A673 (cell line): ENCODE measurements around the gene KMT5C. TPM values are rescaled to one million over a fixed set of nuclear protein-coding genes. Genes with fewer than 3 reads are reported as not detected.

ENCODE experiments used
- BruUV-seq: library from RNA; stranded (reverse); fragments of 400-500 nt; replicated peaks from 2 replicates; lab custom pipeline; 2021; lab: Mats Ljungman, UMichigan
- CTCF ChIA-PET: fragments of 300-600 bp; sonication (Branson Sonifier 250); formaldehyde crosslinking; loops from one replicate; lab custom pipeline; 2022; ENCODE audit warnings: antibody characterized with exemption; lab: Charles Lee
- POLR2A ChIA-PET: fragments of 300-600 bp; sonication (Branson Sonifier 250); formaldehyde crosslinking; loops from one replicate; lab custom pipeline; 2022; ENCODE audit warnings: antibody characterized with exemption; ENCODE audit not compliant: low non-redundant PET; lab: Charles Lee
- DNase-seq: peaks from one replicate; pipeline ENCODE4 v3.0.0-alpha.2; 2015; ENCODE audit warnings: low spot score
- H3K27ac ChIP-seq: fragments of 200-600 bp; sonication (generic); 2 replicates; pipeline ENCODE4 v1.5.1; 2016; ENCODE audit warnings: mixed run types, low read depth, mild to moderate bottlenecking, mixed read lengths, antibody characterized with exemption, low read length; ENCODE audit not compliant: poor library complexity, severe bottlenecking
- H3K27me3 ChIP-seq: fragments of 200-600 bp; sonication (generic); replicated peaks from 2 replicates; pipeline ENCODE4 v1.6.1; 2017; ENCODE audit warnings: mixed run types, low read depth, mild to moderate bottlenecking, mixed read lengths, antibody characterized with exemption, low read length; ENCODE audit not compliant: insufficient read depth, poor library complexity
- H3K36me3 ChIP-seq: fragments of 200-600 bp; sonication (generic); 2 replicates; pipeline ENCODE4 v1.6.1; 2016; ENCODE audit warnings: mixed run types, mild to moderate bottlenecking, mixed read lengths, antibody characterized with exemption, low read length; ENCODE audit not compliant: insufficient read depth, poor library complexity, severe bottlenecking
- H3K4me1 ChIP-seq: fragments of 200-600 bp; sonication (generic); 2 replicates; pipeline ENCODE4 v1.6.1; 2017; ENCODE audit warnings: mixed run types, mild to moderate bottlenecking, mixed read lengths, antibody characterized with exemption, low read length; ENCODE audit not compliant: insufficient read depth, poor library complexity, severe bottlenecking
- H3K4me3 ChIP-seq: fragments of 200-600 bp; sonication (generic); 2 replicates; pipeline ENCODE4 v1.5.1; 2016; ENCODE audit warnings: low read depth, mixed run types, mild to moderate bottlenecking, mixed read lengths, low read length; ENCODE audit not compliant: poor library complexity, severe bottlenecking
- H3K9me3 ChIP-seq: fragments of 200-600 bp; sonication (generic); 2 replicates; pipeline ENCODE4 v1.6.1; 2016; ENCODE audit warnings: mixed run types, low read depth, mild to moderate bottlenecking, mixed read lengths, antibody characterized with exemption, low read length; ENCODE audit not compliant: poor library complexity, severe bottlenecking
- CTCF ChIP-seq: fragments of 300-800, 200-600 bp; sonication (generic); conservative IDR thresholded peaks from 2 replicates; pipeline ENCODE4 v1.5.1; 2017; ENCODE audit warnings: low read depth, mild to moderate bottlenecking, antibody characterized with exemption, low read length, moderate library complexity, mixed read lengths
- EZH2 ChIP-seq: fragments of 200-600 bp; sonication (generic); IDR thresholded peaks from 2 replicates; pipeline ENCODE4 v1.6.1; 2017; ENCODE audit warnings: borderline replicate concordance, low read depth, mild to moderate bottlenecking, mixed read lengths, antibody characterized with exemption, low read length; ENCODE audit not compliant: poor library complexity, severe bottlenecking
- intact Hi-C: fragments of 100-400 bp; cut with micrococcal nuclease; formaldehyde crosslinking; loops from one replicate; pipeline ENCODE4 v1.10.0; 2022; ENCODE audit not compliant: unreplicated experiment
- total RNA-seq: library from RNA; stranded (reverse); gene quantifications from 2 replicates; pipeline ENCODE4 v1.2.3, GENCODE V29; 2021

The KMT5C gene
- total RNA-seq, 1 experiment from 2014 or later, result 19.7 TPM

DNA sequence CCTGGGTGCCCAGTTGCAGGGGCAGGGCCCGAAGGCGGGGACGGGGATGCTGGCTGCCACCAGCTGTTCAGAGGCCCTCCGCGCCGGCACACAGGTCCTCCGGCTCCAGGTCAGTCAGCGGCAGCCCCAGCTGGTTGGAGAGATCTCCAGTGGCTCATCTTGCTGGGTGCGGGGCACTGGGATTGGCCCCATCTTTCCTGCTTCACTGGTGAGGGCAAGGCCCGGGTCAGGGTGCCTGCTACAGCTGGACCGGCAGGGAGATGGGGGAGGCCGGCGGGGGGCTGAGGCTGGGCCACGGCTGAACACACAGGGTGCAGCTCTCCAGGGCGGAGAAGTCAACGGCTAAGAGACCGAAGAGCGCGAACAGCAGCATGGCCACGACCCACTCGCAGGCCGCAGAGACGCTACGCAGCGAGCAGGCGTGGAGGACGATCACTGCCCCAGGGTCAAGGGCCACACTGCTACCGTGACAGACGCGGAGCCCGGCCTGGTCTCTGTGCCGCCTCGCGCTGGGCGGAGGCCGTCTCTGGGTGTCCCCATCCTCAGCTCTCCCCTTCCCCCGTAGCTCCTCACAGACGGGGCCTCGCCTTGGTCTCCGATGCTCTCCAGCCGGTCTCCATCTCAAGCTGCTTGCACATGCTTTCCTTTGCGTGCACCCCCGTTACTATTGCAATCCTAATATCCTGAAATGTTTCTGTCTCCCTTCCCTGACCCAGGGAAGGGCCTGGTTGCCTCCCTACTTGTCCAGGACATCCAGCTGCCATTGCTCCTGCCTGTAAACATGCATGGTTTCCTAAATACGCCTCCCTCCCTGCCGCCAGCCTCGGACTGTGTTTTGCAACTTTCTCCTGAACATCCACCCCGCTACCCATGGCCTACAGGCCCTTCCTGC, 26.8 kb upstream of the KMT5C start:
- Histone ChIP-seq H3K4me3 (no peak overlapping the region), H3K4me1 (no peaks in the 10 kb centered on the region), H3K27ac (no peak overlapping the region), H3K36me3 (peaks cover 8% of the 10 kb centered on the region), H3K9me3 (no peaks in the 10 kb centered on the region), H3K27me3 (no peaks in the 10 kb centered on the region)
- intact Hi-C loops, result no loop called here
- ChIA-PET CTCF (no interaction called here), POLR2A (no interaction called here)
- TF ChIP-seq CTCF (no peak), EZH2 (no peak)
- no peak for DNase-seq
- BruUV-seq, result no TSS peak

GRCh38 chr19:55314396-55314795, 25.3 kb upstream of the KMT5C start:
- Histone ChIP-seq H3K36me3 (peaks cover 2% of the 10 kb centered on the region), H3K9me3 (no peaks in the 10 kb centered on the region), H3K4me3 (no peak overlapping the region), H3K27me3 (no peaks in the 10 kb centered on the region), H3K27ac (no peak overlapping the region), H3K4me1 (no peaks in the 10 kb centered on the region)
- intact Hi-C loops, result no loop called here
- BruUV-seq, result no TSS peak
- DNase-seq, result no peak
- ChIA-PET CTCF (no interaction called here), POLR2A (no interaction called here)
- TF ChIP-seq CTCF (no peak), EZH2 (no peak)

GRCh38 chr19:55315956-55316525, 23.6 kb upstream of the KMT5C start:
- DNase-seq, result no peak
- no peaks in the 10 kb centered on the region for H3K36me3 ChIP-seq
- ChIA-PET POLR2A (no interaction called here), CTCF (no interaction called here)
- no peak for TF ChIP-seq CTCF
- TF ChIP-seq EZH2, result no peak
- no peaks in the 10 kb centered on the region for H3K9me3 ChIP-seq
- no peak overlapping the region for H3K4me3 ChIP-seq
- intact Hi-C loops, result no loop called here
- no peaks in the 10 kb centered on the region for H3K27me3 ChIP-seq
- H3K4me1 ChIP-seq, result no peaks in the 10 kb centered on the region
- no peak overlapping the region for H3K27ac ChIP-seq
- no TSS peak for BruUV-seq
